ENCODE measurements around the gene DCAF5. TPM values are rescaled to one million over a fixed set of nuclear protein-coding genes. Genes with fewer than 3 reads are reported as not detected.

Gene DCAF5
- total RNA-seq, 4 donors from 2014 or later = 34.9 to 67.6 (median 48.1) TPM

DNA sequence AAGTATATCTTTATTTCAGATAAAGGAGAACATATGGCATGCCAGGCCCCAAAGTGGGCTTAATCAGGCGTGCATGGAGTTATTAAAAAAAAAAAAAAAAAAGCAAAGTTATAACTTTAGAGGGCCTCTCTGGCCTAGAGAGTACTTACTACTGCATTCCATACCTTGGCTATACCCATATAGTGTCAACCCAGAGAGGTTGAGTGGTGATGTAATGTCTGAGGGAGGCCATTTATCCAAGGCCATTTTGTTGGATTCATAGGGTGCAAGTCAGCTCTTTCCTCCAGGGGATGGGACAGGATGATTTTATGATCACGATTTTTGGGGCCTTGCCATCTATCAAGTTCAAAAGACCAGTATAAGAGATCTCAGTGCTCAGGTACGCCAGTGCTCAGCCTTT is 66.4 kb downstream of the DCAF5 start:
- H3K36me3 ChIP-seq = peaks cover 54% of the 10 kb centered on the region
- H3K27me3 ChIP-seq = no peaks in the 10 kb centered on the region
- DNase-seq (ENCODE audit: low spot score in 2 of 2) = no peak
- 78% methylated on average over 3 of the region's 3 CpGs for WGBS
- H3K9me3 ChIP-seq = no peaks in the 10 kb centered on the region
- H3K4me1 ChIP-seq = peaks cover 32% of the 10 kb centered on the region
- H3K4me3 ChIP-seq = no peak overlapping the region
- TF ChIP-seq POLR2AphosphoS5 (IDR thresholded peaks at IDR 0.05) (no peak), EP300 (IDR thresholded peaks at IDR 0.05) (no peak)
- peak overlapping the region; percentile 73 for H3K27ac ChIP-seq

DNA sequence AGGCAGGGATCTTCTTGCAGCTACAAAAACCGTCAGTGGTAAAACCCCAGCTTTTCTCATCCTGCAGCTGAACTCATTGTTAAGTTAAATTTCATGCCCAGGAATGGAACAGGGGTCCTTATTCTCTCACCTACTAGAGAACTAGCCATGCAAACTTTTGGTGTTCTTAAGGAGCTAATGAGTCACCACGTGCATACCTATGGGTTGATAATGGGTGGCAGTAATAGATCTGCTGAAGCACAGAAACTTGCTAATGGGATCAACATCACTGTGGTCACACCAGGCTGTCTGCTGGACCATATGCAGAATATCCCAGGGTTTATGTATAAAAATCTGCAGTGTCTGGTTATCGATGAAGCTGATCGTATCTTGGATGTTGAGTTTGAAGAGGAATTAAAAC is 68.9 kb downstream of the DCAF5 start:
- H3K27ac ChIP-seq = no peak overlapping the region
- DNase-seq (ENCODE audit: low spot score in 2 of 2) = no peak
- H3K4me3 ChIP-seq = no peak overlapping the region
- TF ChIP-seq POLR2A (IDR thresholded peaks at IDR 0.05) (no peak), POLR2AphosphoS5 (IDR thresholded peaks at IDR 0.05) (no peak)
- H3K27me3 ChIP-seq = no peaks in the 10 kb centered on the region
- WGBS = 89% methylated on average over 4 of the region's 4 CpGs
- H3K9me3 ChIP-seq = no peaks in the 10 kb centered on the region
- H3K4me1 ChIP-seq = peaks cover 29% of the 10 kb centered on the region
- H3K36me3 ChIP-seq = peaks cover 35% of the 10 kb centered on the region

DNA sequence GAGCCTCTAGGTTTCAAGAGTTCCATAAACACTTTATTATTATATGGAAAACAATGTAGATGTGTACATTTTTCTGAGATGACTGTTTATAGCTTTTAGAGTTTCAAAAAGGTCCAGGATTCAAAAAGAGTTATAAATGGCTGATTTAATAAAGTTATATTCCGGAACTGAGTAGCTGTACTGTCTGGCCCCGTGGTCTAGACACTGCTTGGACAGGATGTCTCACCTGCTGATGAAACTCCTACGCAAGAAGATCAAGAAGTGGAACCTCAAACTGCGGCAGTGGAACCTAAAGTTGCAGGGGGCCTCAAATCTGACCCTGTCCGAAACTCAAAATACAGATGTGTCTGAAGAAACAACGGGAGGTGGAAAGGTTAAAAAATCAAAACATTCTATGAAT is 69.7 kb downstream of the DCAF5 start:
- Histone ChIP-seq H3K4me1 (peaks cover 22% of the 10 kb centered on the region), H3K4me3 (no peak overlapping the region), H3K27ac (no peak overlapping the region), H3K36me3 (peaks cover 35% of the 10 kb centered on the region), H3K27me3 (no peaks in the 10 kb centered on the region), H3K9me3 (no peaks in the 10 kb centered on the region)
- TF ChIP-seq, protein P1, sequence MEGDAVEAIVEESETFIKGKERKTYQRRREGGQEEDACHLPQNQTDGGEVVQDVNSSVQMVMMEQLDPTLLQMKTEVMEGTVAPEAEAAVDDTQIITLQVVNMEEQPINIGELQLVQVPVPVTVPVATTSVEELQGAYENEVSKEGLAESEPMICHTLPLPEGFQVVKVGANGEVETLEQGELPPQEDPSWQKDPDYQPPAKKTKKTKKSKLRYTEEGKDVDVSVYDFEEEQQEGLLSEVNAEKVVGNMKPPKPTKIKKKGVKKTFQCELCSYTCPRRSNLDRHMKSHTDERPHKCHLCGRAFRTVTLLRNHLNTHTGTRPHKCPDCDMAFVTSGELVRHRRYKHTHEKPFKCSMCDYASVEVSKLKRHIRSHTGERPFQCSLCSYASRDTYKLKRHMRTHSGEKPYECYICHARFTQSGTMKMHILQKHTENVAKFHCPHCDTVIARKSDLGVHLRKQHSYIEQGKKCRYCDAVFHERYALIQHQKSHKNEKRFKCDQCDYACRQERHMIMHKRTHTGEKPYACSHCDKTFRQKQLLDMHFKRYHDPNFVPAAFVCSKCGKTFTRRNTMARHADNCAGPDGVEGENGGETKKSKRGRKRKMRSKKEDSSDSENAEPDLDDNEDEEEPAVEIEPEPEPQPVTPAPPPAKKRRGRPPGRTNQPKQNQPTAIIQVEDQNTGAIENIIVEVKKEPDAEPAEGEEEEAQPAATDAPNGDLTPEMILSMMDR (IDR thresholded peaks at IDR 0.05) = no peak
- TF ChIP-seq POLR2A (IDR thresholded peaks at IDR 0.05) = no peak
- TF ChIP-seq EP300 (IDR thresholded peaks at IDR 0.05) = no peak
- no peak for TF ChIP-seq POLR2AphosphoS5 (IDR thresholded peaks at IDR 0.05)
- WGBS = 93% methylated on average over 6 of the region's 6 CpGs
- DNase-seq (ENCODE audit: low spot score in 2 of 2) = no peak

DNA sequence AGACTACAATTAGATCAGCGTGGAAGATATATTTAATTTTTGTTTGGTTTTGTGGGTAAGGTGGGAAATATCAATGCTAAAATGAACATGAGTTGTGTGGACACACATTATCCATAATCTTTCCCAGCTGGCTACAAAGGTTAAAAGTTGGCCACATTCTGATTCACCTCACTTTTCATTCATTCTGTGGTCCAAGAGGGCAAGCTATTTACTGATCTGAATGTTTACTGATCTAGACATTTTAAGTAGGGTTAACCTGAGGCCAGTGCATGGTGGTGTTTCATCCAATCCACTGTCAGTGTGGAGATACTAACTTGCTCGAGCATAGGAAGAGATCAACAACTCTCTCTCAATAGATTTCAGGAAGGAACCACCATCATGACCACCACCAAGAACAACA is 71.6 kb downstream of the DCAF5 start:
- peaks cover 4% of the 10 kb centered on the region for H3K4me1 ChIP-seq
- WGBS = 85% methylated on average over 2 of the region's 2 CpGs
- H3K36me3 ChIP-seq = peaks cover 41% of the 10 kb centered on the region
- no peaks in the 10 kb centered on the region for H3K27me3 ChIP-seq
- DNase-seq (ENCODE audit: low spot score in 2 of 2) = no peak
- H3K4me3 ChIP-seq = no peak overlapping the region
- H3K9me3 ChIP-seq = no peaks in the 10 kb centered on the region
- H3K27ac ChIP-seq = no peak overlapping the region
- TF ChIP-seq POLR2AphosphoS5 (IDR thresholded peaks at IDR 0.05) (no peak), EP300 (IDR thresholded peaks at IDR 0.05) (no peak), POLR2A (IDR thresholded peaks at IDR 0.05) (no peak)
- TF ChIP-seq, protein P1 (IDR thresholded peaks at IDR 0.05) = no peak

DNA sequence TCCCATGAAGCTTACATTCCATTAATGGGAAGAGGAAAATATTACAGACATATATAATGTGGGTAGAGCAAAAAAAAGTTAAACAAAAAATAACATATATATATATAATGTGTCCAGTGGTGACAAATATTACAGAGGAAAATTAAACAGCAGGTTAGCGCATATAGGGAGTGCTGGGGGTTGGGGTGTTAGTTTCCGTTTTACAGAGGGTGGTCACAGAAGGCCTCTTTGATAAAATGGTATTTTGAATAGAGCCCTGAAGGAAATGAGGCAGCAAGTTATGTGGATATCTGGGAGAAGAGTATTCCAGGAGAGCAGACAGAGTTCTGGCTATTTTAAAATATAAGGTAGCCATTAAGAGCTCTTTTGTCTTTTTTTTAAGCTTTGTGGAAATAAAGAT is 73.2 kb downstream of the DCAF5 start:
- Histone ChIP-seq H3K9me3 (no peaks in the 10 kb centered on the region), H3K27ac (no peak overlapping the region), H3K27me3 (no peaks in the 10 kb centered on the region), H3K36me3 (peaks cover 46% of the 10 kb centered on the region), H3K4me1 (no peaks in the 10 kb centered on the region), H3K4me3 (no peak overlapping the region)
- WGBS = 94% methylated on average over 2 of the region's 2 CpGs
- TF ChIP-seq, protein P1 (IDR thresholded peaks at IDR 0.05) = no peak
- DNase-seq (ENCODE audit: low spot score in 2 of 2) = no peak

DNA sequence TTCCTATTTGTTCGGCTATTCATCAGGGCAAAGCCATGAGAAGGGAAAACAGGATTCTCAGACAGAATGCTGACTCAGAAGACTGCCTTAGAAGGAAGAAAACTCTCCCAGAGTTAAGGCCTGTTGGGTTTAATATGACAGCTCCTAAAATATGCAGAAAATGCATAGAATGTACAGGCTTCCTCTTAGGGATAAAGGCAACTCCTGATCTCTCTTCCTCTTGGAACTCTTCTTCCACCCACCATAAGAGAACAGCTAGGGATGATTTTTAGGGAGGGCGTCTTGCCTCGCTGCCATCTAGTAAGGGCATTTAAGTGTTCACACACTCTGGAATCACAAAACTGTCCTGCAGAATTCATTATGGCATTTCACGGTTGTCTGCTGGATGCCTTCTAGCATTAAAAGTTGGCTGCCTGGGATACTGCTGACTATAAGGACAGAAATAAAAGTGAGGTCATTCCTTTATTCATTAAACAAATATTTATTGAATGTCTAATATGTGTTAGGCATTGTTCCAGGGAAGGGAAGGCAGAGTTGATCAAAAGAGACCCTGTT is 73.7 kb downstream of the DCAF5 start:
- H3K27me3 ChIP-seq = no peaks in the 10 kb centered on the region
- H3K27ac ChIP-seq = no peak overlapping the region
- H3K4me3 ChIP-seq = no peak overlapping the region
- 70% methylated on average over 4 of the region's 4 CpGs for WGBS
- no peaks in the 10 kb centered on the region for H3K9me3 ChIP-seq
- DNase-seq (ENCODE audit: low spot score in 2 of 2) = no peak
- peaks cover 46% of the 10 kb centered on the region for H3K36me3 ChIP-seq
- TF ChIP-seq POLR2A (IDR thresholded peaks at IDR 0.05) (no peak), POLR2AphosphoS5 (IDR thresholded peaks at IDR 0.05) (no peak), EP300 (IDR thresholded peaks at IDR 0.05) (no peak)
- TF ChIP-seq, protein P1 (IDR thresholded peaks at IDR 0.05) = no peak
- no peaks in the 10 kb centered on the region for H3K4me1 ChIP-seq
